Measurements from ENCODE around the gene CXCL9.
"Not testable (repeated sequence)": the region's sequence is repeated elsewhere in the genome, so short reads cannot be mapped to it uniquely, and the experiment has no call there.

DNA sequence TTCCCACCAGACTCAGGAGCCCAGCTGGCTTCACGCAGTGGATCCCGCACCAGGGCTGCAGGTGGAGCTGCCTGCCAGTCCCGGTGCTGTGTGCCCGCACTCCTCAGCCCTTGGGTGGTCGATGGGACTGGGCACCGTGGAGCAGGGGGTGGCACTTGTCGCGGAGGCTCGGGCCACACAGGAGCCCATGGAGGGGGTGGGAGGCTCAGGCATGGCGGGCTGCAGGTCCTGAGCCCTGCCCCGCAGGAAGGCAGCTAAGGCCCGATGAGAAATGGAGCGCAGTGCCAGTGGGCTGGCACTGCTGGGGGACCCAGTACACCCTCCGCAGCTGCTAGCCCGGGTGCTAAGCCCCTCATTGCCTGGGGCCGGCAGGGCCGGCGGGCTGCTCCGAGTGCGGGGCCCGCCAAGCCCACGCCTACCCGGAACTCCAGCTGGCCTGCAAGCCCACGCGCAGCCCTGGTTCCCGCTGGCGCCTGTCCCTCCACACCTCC, 43.3 kb upstream of the CXCL9 start:
- TF ChIP-seq POLR2A (IDR thresholded peaks at IDR 0.05), result not testable (repeated sequence)
- TF ChIP-seq, protein P1, sequence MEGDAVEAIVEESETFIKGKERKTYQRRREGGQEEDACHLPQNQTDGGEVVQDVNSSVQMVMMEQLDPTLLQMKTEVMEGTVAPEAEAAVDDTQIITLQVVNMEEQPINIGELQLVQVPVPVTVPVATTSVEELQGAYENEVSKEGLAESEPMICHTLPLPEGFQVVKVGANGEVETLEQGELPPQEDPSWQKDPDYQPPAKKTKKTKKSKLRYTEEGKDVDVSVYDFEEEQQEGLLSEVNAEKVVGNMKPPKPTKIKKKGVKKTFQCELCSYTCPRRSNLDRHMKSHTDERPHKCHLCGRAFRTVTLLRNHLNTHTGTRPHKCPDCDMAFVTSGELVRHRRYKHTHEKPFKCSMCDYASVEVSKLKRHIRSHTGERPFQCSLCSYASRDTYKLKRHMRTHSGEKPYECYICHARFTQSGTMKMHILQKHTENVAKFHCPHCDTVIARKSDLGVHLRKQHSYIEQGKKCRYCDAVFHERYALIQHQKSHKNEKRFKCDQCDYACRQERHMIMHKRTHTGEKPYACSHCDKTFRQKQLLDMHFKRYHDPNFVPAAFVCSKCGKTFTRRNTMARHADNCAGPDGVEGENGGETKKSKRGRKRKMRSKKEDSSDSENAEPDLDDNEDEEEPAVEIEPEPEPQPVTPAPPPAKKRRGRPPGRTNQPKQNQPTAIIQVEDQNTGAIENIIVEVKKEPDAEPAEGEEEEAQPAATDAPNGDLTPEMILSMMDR (IDR thresholded peaks at IDR 0.05), result not testable (repeated sequence)

Data from uterus (tissue), 2 donors.